ENCODE results near the gene VSTM2B.

VSTM2B gene

DNA sequence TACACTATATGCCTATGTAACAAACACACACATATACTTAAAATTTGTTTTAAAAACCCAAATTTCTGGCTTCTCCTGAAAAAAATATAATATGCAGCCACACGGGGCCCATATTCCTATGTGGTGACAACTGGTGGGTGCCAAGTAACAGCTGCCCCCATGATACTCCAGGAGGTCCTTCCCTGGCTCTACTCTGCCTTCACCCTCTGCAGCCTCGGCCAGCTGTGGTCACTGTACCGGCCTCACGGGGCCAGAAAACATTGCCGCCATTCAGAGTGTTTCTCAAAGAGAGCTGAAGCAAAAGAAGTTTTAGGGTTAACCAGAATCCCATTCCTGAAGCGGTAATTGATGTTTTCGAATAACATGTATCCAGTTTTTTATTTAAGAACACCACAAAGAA is 47.7 kb downstream of the VSTM2B start:
- TF ChIP-seq CTCF (IDR thresholded peaks at IDR 0.05; ENCODE audit: low read depth, low read length): no peak
- TF ChIP-seq POLR2A (IDR thresholded peaks at IDR 0.05; ENCODE audit: extremely low read depth, insufficient read length): no peak
- no peak for TF ChIP-seq MYC (IDR thresholded peaks at IDR 0.05; ENCODE audit: low read depth, low read length)
- no peak for TF ChIP-seq MAX (IDR thresholded peaks at IDR 0.05; ENCODE audit: low read depth, low read length)
- no peak overlapping the region for H3K4me3 ChIP-seq (ENCODE audit: low read depth, low read length)
- DNase-seq (ENCODE audit: low read depth): no peak

DNA sequence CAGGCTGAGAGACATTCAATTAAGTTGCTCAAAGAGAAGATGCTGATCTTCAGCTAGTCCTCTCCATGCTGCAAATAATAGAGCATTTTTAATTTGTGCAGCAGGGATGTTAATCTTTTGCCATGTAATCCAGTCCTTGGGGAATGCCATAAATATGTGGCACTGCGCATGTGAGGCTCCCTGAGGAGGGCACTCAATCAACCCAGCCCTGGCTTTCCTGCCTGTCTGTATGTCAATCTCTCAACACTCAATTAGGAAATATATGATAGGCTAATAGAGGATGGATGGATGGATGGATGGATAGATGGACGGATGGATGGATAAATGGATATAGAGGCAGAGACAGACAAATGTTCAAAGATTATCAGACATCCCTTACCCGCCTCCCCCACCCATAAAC is 48.7 kb downstream of the VSTM2B start:
- DNase-seq (ENCODE audit: low read depth): no peak
- no peak for TF ChIP-seq MYC (IDR thresholded peaks at IDR 0.05; ENCODE audit: low read depth, low read length)
- TF ChIP-seq MAX (IDR thresholded peaks at IDR 0.05; ENCODE audit: low read depth, low read length): no peak
- TF ChIP-seq CTCF (IDR thresholded peaks at IDR 0.05; ENCODE audit: low read depth, low read length): no peak
- no peak for TF ChIP-seq POLR2A (IDR thresholded peaks at IDR 0.05; ENCODE audit: extremely low read depth, insufficient read length)
- no peak overlapping the region for H3K4me3 ChIP-seq (ENCODE audit: low read depth, low read length)

DNA sequence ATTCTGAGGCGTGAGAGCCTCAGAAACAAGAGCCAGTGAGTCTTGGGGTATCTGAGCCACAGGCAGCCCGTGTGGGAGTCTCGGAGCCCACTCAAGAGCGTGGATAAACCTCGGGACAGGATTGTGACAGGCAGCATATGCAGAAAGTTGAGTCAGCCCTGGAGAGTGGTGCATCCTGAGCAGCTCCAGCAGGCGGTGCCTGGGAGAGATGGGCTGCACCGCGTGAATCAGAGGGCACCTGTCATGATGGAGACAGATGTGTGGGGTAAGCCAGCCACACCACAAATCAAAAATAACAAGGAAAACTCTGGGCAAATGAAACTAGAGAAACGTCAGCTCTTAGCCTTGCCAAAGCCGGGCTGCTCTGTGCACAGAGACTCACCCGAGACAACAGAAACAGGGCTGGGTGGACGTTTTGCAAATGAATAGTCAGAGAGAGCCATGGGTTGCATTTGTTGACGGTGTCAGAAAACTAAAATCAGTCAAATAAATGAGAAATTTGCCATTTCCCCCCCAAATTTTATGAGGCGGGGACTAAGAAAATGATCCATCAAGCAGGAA is 50.3 kb downstream of the VSTM2B start:
- TF ChIP-seq MYC (IDR thresholded peaks at IDR 0.05; ENCODE audit: low read depth, low read length) (no peak), CTCF (IDR thresholded peaks at IDR 0.05; ENCODE audit: low read depth, low read length) (no peak), MAX (IDR thresholded peaks at IDR 0.05; ENCODE audit: low read depth, low read length) (no peak), POLR2A (IDR thresholded peaks at IDR 0.05; ENCODE audit: extremely low read depth, insufficient read length) (no peak)
- no peak overlapping the region for H3K4me3 ChIP-seq (ENCODE audit: low read depth, low read length)
- DNase-seq (ENCODE audit: low read depth): no peak

DNA sequence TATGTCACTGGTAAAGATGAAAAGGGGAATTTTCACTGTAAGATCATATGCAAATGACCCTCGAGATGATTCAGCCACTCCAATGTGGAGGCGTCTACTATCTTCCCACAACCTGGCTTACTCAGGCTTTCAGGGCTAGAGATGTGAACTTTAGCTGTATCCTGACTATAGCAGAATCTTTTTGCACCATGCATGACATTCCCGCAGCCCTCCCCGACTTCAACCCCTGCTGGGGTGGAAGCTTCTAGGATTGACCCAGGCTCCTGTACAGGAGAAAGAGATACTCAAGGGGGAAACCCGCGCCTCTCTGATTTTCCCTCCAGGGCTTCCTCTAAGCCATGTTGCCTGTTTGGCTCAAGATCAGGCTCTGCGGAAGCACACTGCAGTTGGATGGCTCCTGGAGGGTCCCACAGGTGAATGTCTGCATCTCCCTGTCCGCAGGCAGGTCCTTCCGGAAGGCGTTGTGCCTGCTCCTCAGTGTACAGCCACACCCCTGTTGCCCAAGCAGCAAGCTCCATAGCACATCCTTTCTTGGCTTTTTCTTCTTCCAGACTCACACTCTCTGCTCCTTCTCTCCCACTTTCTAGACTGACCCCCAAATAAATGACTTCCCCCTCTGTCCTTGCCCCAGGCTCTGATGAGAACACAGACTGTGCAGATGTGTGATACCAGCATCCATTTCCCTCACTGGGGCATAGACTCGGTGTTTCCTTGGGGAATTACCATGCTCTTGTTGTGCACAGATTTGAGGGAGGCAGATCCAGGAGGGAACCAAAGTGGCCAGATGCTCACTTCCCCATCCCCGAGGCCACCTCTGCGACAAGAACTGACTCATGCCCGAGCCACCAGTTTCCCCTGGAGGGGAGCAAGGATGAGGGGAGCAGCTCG is 51.2 kb downstream of the VSTM2B start:
- TF ChIP-seq MAX (IDR thresholded peaks at IDR 0.05; ENCODE audit: low read depth, low read length) (no peak), CTCF (IDR thresholded peaks at IDR 0.05; ENCODE audit: low read depth, low read length) (no peak), POLR2A (IDR thresholded peaks at IDR 0.05; ENCODE audit: extremely low read depth, insufficient read length) (no peak), MYC (IDR thresholded peaks at IDR 0.05; ENCODE audit: low read depth, low read length) (no peak)
- no peak overlapping the region for H3K4me3 ChIP-seq (ENCODE audit: low read depth, low read length)
- DNase-seq (ENCODE audit: low read depth): peak; percentile 12

DNA sequence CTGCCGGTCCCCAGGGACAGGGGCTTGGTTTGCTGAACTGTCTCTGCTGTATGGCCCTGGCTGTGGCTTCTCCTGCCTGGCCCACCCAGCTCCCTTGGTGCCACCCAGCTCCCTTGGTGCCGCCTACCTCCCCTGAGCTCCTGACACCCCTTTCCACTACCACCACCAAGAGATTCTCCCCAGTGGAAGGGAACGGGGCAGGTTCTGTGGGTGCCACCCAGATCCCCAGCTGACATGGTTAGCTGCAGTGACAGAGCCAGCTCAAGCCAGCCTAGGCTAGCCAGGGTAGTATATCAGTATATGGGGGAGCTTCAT is 51.8 kb downstream of the VSTM2B start:
- H3K4me3 ChIP-seq (ENCODE audit: low read depth, low read length): no peak overlapping the region
- no peak for DNase-seq (ENCODE audit: low read depth)
- no peak for TF ChIP-seq CTCF (IDR thresholded peaks at IDR 0.05; ENCODE audit: low read depth, low read length)
- TF ChIP-seq MAX (IDR thresholded peaks at IDR 0.05; ENCODE audit: low read depth, low read length): no peak
- TF ChIP-seq MYC (IDR thresholded peaks at IDR 0.05; ENCODE audit: low read depth, low read length): no peak
- no peak for TF ChIP-seq POLR2A (IDR thresholded peaks at IDR 0.05; ENCODE audit: extremely low read depth, insufficient read length)
